ENCODE measurements around the gene ATF5.

The ATF5 gene

GRCh38 chr19:49910179-49910578 is 18.8 kb upstream of the ATF5 start:
- no peak for DNase-seq (ENCODE audit: extremely low read depth, low read depth)
- no peak for TF ChIP-seq CTCF (IDR thresholded peaks at IDR 0.05; ENCODE audit: low read depth, low read length)

GRCh38 chr19:49911381-49912145 is 17.4 kb upstream of the ATF5 start:
- DNase-seq (ENCODE audit: extremely low read depth, low read depth): no peak
- no peak for TF ChIP-seq CTCF (IDR thresholded peaks at IDR 0.05; ENCODE audit: low read depth, low read length)

GRCh38 chr19:49912965-49913685 is 15.9 kb upstream of the ATF5 start:
- no peak for TF ChIP-seq CTCF (IDR thresholded peaks at IDR 0.05; ENCODE audit: low read depth, low read length)
- DNase-seq (ENCODE audit: extremely low read depth, low read depth): no peak

GRCh38 chr19:49913720-49914119 is 15.3 kb upstream of the ATF5 start:
- no peak for TF ChIP-seq CTCF (IDR thresholded peaks at IDR 0.05; ENCODE audit: low read depth, low read length)
- DNase-seq (ENCODE audit: extremely low read depth, low read depth): no peak

- no peak for DNase-seq (ENCODE audit: extremely low read depth, low read depth)
- TF ChIP-seq CTCF (IDR thresholded peaks at IDR 0.05; ENCODE audit: low read depth, low read length): no peak
Observed at GRCh38 chr19:49915271-49915670, 13.7 kb upstream of the ATF5 start.

- no peak for DNase-seq (ENCODE audit: extremely low read depth, low read depth)
- TF ChIP-seq CTCF (IDR thresholded peaks at IDR 0.05; ENCODE audit: low read depth, low read length): no peak
Observed at GRCh38 chr19:49916839-49917733, 11.9 kb upstream of the ATF5 start.

All from AG09319 (cell line).